ENCODE results near the gene DLG3.
"Not testable (repeated sequence)": the region's sequence is repeated elsewhere in the genome, so short reads cannot be mapped to it uniquely, and the experiment has no call there.

DLG3 gene

GRCh38 chrX:70444326-70444945 lies at the start of gene DLG3:
Gene DLG3, plus strand, starts transcription at chrX:70444835. Its CDS starts 367 bp downstream, at chrX:70445202.
- no peak for DNase-seq

DNA sequence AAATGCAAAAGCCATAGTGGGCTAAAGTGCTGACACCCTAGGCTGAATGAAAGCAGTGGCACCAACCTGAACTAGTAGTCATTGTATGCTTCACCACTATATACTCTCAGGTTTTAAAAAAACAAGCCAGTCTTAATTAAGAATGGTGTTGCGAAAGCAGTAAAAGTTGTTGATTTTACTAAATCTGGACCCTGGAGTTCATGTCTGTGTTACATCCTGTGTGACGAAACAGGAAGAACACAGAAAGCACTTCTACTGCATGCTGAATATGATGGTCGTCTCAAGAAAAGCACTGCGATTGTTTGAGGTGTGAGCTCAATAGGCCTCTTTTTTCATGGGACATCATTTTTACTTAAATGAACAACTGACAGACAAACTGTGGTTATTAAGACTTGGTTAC lies 45.7 kb upstream of the DLG3 start:
- DNase-seq, result no peak

DNA sequence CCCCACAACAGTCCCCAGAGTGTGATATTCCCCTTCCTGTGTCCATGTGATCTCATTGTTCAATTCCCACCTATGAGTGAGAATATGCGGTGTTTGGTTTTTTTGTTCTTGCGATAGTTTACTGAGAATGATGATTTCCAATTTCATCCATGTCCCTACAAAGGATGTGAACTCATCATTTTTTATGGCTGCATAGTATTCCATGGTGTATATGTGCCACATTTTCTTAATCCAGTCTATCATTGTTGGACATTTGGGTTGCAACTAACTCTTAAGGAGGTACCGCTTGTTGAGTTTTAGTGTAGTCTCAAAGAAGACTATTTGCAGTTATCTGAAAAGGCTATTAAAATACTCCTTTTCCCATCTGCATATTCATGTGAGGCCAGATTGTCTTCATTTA lies 44.5 kb upstream of the DLG3 start:
- not testable (repeated sequence) for DNase-seq

DNA sequence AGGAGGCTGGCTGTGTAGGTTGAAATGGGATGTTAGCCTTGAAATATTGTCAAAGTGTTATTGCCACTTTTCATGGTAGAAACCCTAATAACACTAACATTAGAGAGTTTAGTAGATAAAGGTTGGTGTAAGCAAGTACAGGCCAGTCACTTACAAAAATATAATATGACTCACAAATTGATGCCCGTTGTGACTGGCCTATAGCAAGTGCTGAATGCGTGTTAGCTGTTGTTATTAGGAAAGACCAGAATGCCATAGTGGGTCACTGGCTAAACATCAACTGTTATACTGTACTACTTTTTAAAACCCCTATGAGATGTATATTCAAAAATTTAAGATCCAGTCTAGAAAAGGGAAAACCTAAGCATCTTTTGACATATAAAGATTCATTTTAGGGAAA lies 41.9 kb upstream of the DLG3 start:
- no peak for DNase-seq

DNA sequence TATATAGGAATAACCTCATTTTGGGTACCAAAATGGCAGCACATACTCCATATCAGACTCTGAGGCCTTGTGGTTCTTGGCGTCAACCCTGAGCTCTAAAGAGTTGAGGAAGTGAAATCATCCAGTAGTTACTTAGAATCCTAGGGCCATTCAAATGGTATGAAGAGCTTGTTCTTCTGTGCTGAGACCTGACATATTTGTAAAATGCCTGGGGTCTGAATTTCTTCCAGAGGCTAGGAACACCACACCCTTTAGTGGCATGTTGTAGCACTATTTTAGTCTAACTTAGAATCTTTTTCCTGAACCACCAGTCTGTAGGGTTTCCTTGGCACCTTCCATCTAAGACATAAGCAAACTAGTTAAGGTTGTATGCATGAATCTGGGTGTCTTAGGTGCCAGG lies 39.6 kb upstream of the DLG3 start:
- DNase-seq, result no peak

DNA sequence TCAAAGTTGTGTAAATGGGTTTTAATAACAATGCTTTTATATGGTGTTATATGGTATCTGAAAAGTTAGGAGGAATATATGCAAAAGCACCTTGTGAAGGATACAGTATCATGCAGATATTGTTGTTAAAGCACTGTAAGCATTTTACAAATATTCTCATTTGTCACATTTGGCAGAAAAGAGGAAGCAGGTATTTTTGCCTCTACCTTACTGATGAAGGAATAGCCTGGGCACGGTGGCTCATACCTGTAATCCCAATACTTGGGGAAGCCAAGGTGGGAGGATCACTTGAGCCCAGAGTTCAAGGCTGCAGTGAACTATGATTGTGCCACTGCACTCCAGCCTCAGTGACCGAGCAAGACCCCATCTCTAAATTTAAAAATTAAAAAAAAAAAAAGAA lies 33.7 kb upstream of the DLG3 start:
- no peak for DNase-seq

GRCh38 chrX:70411475-70411874 lies 33.2 kb upstream of the DLG3 start:
- DNase-seq, result no peak

GRCh38 chrX:70421618-70422017 lies 23.0 kb upstream of the DLG3 start:
- no peak for DNase-seq

- DNase-seq, result peak; percentile 26
Observed at GRCh38 chrX:70422851-70423341, 21.7 kb upstream of the DLG3 start, which contains the start of gene GDPD2. Gene GDPD2, plus strand, starts transcription at chrX:70423314. Its CDS starts 1,671 bp downstream, at chrX:70424985.

- DNase-seq, result no peak
Observed at GRCh38 chrX:70423936-70424675, 20.5 kb upstream of the DLG3 start.

DNA sequence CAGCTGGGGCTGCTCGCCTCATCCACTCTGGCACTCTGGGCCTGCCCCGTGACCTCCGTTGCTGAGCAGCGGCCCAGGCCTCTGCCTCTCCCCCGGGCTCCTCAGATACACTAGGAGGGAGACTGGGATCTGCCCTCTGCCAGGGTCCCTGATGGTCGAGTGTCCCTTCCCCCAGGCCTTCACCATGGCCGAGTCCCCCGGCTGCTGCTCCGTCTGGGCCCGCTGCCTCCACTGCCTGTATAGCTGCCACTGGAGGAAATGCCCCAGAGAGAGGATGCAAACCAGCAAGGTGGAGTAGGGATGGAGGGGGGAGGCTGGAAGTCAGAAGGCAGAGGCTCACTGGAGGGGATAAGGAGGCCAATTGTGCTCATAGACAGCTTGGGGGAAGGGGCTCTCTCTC lies 19.8 kb upstream of the DLG3 start:
- no peak for DNase-seq

DNA sequence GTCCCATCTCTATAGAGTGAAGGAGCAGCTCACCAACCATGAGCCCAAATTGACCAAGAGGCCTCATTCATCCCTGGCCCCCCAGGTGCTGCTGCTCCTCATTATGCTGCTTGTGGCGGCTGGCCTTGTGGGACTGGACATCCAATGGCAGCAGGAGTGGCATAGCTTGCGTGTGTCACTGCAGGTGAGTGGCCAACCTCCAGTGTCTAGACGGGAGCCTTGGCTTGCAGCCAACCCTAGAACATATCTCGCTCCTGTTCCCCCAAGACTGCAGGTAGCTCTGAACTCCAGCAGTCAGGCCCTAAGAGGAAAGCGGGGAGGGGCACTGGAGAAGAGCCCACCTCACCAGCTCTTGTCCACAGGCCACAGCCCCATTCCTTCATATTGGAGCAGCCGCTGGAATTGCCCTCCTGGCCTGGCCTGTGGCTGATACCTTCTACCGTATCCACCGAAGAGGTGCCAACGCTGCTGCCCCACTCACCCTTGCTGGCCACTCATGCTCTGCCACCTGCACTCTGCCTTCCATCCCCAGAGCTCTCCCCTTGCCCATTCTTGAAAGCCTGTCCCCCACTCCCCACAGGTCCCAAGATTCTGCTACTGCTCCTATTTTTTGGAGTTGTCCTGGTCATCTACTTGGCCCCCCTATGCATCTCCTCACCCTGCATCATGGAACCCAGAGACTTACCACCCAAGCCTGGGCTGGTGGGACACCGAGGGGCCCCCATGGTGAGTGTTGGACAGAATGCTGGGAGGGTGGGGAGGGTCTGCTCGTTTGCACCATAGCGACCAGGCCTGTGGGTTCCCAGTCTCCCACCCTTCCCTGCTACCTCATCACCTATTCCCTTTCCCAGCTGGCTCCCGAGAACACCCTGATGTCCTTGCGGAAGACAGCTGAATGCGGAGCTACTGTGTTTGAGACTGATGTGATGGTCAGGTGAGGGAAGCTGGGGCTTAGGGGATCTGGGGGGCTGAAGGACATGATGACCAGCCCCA lies 18.1 kb upstream of the DLG3 start:
- no peak for DNase-seq

DNA sequence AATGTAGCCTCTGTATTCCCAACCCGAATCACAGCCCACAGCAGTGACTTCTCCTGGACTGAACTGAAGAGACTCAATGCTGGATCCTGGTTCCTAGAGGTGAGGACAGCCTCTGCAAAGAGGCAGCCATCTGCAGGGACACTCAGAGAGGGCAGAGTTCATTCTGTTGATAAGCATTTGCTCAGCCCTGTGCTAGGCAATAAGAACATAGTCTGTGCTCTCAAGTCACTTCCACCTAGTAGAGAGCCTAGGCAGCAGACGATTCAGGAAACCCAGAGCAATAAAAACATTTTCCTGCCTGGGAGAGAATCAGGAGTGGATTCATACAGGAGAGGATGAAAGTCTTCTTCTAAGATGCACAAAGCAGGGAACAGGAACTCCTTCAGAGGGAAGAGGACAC lies 17.3 kb upstream of the DLG3 start:
- no peak for DNase-seq

GRCh38 chrX:70429759-70430158 lies 14.9 kb upstream of the DLG3 start:
- no peak for DNase-seq

GRCh38 chrX:70432936-70433847 lies 11.4 kb upstream of the DLG3 start:
- DNase-seq, result no peak

- DNase-seq, result peak; percentile 49
Observed at GRCh38 chrX:70433848-70434351, 10.7 kb upstream of the DLG3 start.

DNA sequence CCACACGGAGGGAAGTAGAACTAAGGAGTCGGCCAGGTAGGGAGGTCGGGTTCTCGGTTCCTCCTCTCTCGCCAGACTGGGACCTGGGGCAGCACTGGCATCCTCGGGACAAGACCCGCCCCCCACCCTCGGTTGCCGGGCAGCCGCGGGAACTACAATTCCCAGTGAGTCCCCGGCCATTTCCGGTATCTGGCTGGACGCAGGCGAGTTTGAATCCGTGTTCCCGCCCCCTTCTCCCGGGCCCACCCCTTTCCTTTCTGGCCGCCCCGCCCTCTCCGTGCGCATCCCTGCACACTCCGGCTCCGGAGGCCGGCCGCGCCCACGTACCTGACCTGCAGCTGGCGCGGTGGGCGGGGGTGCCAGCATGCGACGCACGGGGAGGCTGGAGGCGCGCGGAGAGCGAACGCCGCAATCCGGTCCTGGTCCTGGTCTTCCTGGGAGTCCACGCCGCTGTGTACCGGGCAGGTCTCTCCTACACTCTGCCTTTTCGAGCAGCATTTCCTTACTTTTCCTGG lies 10.2 kb upstream of the DLG3 start:
- DNase-seq, result peak; percentile 87

- no peak for DNase-seq
Observed at GRCh38 chrX:70434914-70435586, 9.6 kb upstream of the DLG3 start.

DNA sequence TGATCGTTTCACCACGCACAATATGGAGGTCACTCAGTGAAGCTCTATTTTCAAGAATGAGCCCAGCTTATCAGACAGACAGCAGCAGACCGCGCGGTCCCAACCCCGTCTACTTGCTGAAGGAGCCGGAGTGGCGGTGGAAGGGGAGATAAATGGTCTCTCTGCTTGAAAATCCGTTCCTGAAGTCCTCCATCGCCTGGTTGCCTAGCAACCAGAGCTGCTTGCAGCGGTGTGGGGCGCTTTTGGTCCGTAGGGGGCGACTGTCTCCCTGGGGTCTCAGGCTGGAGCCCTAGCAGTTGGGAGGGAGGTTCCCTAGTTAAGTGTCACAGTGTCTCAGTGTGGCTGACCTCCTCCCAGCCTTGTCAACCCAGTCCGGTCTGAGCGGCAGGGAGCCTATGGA lies 8.3 kb upstream of the DLG3 start:
- no peak for DNase-seq

DNA sequence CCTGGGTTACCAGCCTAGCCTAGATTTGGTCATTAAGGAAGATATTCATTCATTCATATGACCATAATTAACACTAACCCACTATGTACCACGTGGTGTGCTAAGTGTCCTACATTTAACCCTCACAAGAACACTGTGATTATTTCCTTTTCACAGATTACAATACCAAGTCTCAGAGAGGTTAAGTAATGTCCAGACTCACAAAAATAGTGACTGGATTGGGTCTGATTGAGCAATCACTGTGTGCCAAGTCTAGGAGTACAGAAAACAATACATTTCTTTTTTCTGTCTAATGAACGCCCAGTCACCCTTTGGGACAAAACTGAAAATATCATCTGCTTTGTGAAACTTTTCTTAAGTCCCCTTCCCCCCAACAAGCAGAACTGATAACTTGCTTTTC lies 7.6 kb upstream of the DLG3 start:
- no peak for DNase-seq

Measured in right hindlimb (tissue), 1 donor.